Rectal smooth muscle tissue (tissue), 1 donor: Measurements from ENCODE around the gene ZXDB.
"Not testable (repeated sequence)": the region's sequence is repeated elsewhere in the genome, so short reads cannot be mapped to it uniquely, and the experiment has no call there.

Experiments
- H3K27ac ChIP-seq: one replicate; pipeline ENCODE4 v1.7.0; 2013; ENCODE audit warnings: low read depth, low read length, inconsistent platforms
- H3K27me3 ChIP-seq: one replicate; pipeline ENCODE4 v1.7.0; 2013; ENCODE audit warnings: low read length; ENCODE audit not compliant: control insufficient read depth, insufficient read depth
- H3K36me3 ChIP-seq: one replicate; pipeline ENCODE4 v1.7.0; 2013; ENCODE audit warnings: low read length; ENCODE audit not compliant: control insufficient read depth, insufficient read depth
- H3K4me1 ChIP-seq: one replicate; pipeline ENCODE4 v1.7.0; 2013; ENCODE audit warnings: low read length; ENCODE audit not compliant: control insufficient read depth, insufficient read depth
- H3K4me3 ChIP-seq: one replicate; pipeline ENCODE4 v1.7.0; 2013; ENCODE audit warnings: low read length
- H3K9ac ChIP-seq: one replicate; pipeline ENCODE4 v1.7.0; 2013; ENCODE audit warnings: low read length

Gene ZXDB

DNA sequence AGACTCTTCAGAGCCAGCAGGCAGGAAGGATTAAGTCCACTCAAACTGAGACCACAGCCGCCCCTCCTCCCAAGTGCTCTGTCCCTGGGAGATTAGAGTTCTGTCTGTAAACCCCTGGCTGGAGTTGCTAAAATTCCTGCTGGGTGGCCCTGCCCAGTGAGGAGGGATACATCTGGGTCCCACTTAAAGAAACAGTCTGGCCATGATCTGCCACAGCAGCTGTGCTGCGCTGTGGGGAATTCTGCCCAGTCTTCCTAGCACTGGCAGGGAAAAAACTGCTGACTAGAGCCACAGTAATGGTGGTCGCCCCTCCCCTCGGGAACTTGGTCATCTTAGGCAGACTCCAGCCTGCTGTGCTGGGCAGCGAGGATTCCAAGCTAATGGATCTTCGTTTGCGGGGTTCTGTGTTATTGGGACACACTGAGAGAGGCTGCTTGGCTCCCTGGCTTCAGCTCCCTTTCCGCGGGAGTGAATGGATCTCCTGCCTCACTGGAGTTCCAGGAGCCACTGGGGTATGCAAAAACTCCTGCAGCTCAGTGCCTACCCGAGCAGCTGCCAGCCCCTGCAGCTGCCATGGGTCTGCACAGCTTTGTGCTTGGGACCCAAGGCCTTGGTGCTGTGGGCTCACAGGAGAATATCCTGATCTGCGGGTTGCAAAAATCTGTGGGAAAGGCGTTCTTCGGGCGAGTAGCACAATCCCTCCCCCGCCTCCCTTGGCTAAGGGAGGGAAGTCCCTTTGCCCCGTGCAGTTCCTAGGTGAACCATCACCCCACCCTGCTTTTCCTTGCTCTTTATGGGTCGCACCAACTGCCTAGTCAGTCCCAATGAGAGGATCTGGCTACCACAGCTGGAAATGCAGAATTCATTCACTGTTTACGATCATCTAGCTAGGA, 15.7 kb downstream of the ZXDB start:
- no peak overlapping the region for H3K4me3 ChIP-seq
- H3K9ac ChIP-seq, result no peak overlapping the region
- H3K27ac ChIP-seq, result no peak overlapping the region
- no peaks in the 10 kb centered on the region for H3K4me1 ChIP-seq
- H3K27me3 ChIP-seq, result no peaks in the 10 kb centered on the region
- no peaks in the 10 kb centered on the region for H3K36me3 ChIP-seq

DNA sequence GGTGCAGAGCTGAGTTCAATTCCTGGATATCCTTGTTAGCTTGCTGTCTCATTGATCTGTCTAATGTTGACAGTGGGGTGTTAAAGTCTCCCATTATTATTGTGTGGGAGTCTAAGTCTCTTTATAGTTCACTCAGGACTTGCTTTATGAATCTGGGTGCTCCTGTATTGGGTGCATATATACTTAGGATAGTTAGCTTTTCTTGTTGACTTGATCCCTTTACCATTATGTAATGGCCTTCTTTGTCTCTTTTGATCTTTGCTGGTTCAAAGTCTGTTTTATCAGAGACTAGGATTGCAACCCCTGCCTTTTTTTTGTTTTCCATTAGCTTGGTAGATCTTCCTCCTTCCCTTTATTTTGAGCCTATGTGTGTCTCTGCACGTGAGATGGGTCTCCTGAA, 21.5 kb downstream of the ZXDB start:
- H3K4me1 ChIP-seq, H3K27me3 ChIP-seq, H3K36me3 ChIP-seq, H3K4me3 ChIP-seq, H3K27ac ChIP-seq, H3K9ac ChIP-seq: not testable (repeated sequence)

- not testable (repeated sequence) for H3K4me1 ChIP-seq, H3K4me3 ChIP-seq, H3K27me3 ChIP-seq, H3K9ac ChIP-seq, H3K27ac ChIP-seq, H3K36me3 ChIP-seq
Measured at GRCh38 chrX:57629438-57629837, 37.6 kb downstream of the ZXDB start.

- H3K27ac ChIP-seq, result no peak overlapping the region
- H3K9ac ChIP-seq, result no peak overlapping the region
- no peaks in the 10 kb centered on the region for H3K27me3 ChIP-seq
- no peaks in the 10 kb centered on the region for H3K4me1 ChIP-seq
- H3K36me3 ChIP-seq, result no peaks in the 10 kb centered on the region
- H3K4me3 ChIP-seq, result no peak overlapping the region
Measured at GRCh38 chrX:57640674-57641016, 48.8 kb downstream of the ZXDB start.

DNA sequence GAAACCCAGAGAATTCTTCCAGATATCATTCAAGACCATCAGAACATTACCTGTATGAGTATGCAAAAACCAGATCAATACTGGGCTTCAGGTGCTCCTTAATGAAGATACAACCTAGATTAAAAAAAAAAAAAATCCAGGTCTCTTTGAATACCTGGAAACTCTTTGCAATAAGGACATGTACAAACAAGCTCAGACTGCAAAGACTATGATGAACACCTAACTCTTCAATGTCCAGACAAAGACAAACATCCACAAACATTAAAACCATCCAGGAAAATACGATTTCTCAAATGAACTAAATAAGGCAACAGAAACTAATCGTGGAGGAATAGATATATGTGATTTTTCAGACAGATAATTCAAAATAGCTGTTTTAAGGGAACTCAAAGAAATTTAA, 49.5 kb downstream of the ZXDB start:
- no peaks in the 10 kb centered on the region for H3K36me3 ChIP-seq
- H3K4me3 ChIP-seq, result no peak overlapping the region
- H3K27me3 ChIP-seq, result no peaks in the 10 kb centered on the region
- H3K27ac ChIP-seq, result no peak overlapping the region
- H3K9ac ChIP-seq, result no peak overlapping the region
- H3K4me1 ChIP-seq, result no peaks in the 10 kb centered on the region

DNA sequence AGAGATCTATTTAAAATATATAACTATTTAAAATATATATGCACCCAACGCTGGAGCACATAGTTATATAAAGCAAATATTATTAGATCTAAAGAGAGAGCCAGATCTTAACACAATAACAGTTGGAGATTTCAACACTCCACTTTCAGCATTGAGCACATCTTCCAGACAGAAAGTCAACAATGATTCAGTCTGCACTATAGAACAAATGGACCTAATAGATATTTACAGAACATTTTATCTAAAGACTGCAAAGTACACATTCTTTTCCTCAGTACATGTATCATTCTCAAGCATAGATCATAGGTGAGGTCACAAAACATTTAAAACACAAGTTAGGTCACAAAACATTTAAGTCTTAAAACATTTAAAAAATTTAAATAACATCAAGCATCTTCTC, 51.9 kb downstream of the ZXDB start:
- Histone ChIP-seq H3K27me3 (no peaks in the 10 kb centered on the region), H3K9ac (no peak overlapping the region), H3K4me1 (no peaks in the 10 kb centered on the region), H3K36me3 (no peaks in the 10 kb centered on the region), H3K4me3 (no peak overlapping the region), H3K27ac (no peak overlapping the region)

DNA sequence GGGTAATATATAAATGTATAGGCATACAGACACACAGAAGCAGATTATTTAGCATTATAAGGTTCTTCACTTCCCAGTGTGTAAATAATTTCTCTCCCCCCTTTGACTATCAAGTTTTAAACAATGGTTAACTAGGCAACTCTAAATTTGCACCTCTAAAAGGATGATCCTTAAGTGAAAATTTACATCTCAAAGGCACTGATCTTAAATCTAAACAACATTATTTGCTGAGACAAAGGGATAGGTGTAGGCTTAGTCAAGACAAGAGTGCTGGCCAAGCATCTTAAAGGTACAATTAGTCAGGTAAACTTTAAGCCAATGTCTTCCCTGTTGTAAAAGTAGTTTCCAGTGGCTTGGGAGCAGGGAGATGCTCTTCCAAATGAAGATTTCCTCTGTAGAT, 55.2 kb downstream of the ZXDB start:
- Histone ChIP-seq H3K27me3 (no peaks in the 10 kb centered on the region), H3K27ac (no peak overlapping the region), H3K36me3 (no peaks in the 10 kb centered on the region), H3K4me1 (no peaks in the 10 kb centered on the region), H3K9ac (no peak overlapping the region), H3K4me3 (no peak overlapping the region)
